DMS79 (cell line): Measurements from ENCODE around the gene FBXL7.

Experiments used
- DNase-seq: peaks from one replicate; lab custom pipeline; 2025; lab: John Stamatoyannopoulos, UW

FBXL7 gene

DNA sequence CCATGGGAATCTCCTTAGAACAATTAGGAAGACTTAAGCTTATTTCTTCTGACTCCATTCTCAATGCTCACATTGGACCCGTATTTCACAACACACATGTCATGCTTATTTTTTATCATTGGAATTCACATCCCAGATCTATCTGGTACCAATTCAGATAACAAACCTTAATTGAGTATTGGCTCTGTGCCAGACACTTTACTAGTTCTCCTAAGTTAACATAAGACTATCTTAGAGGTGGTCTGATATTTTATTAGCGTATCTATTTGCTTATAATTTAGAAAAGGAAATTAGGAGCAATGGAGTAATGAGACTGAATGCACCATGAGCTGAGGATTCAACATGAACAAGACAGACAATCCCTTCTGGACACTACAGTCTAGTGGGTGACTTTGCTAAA is 45.1 kb downstream of the FBXL7 start:
- no peak for DNase-seq

DNA sequence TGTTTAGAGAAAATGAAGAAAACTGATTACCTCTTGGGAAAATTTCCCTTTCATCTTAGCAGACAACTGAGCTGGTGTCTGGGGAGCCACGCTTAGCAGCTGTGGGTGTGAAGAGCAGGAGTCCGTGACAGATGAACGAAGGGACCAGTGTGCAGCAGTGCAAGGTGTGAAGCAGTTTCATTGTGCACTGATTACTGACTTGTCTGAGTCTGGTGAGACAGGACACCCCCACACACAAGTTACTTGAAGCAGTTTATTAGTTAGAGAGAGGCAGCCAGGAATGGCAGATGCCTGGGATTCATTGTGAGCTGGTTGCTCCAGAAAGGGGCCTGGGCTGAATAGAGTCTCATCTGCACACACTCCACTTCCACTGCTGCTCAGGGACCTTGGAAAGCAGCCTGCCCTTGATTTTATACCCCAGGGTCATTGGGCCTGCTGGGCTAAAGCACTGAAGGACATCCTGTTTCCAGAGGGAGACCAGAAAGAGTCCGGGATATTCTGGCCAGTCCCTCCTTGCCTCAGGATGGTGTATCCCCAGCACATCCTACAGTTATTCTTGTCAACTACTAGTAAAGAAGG is 47.4 kb downstream of the FBXL7 start:
- DNase-seq, result no peak

DNA sequence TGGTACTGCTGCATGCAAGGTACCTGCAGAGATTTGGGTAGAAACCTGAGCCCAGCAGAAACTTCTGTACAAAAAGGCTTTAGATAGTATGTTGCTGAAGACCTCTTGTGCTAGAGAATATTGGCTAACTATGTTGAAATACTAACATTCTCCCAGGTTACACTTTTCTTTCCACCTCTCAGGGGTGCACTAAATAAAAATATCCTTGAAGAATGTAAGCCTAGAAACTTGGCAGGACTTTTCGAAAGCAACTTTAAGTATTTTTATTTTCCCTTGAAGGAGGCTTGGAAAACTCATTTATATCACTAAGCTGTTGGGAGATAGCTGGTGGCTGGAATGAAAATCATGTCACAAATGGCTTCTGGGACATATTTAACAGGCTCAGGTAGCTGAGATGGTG is 50.0 kb downstream of the FBXL7 start:
- no peak for DNase-seq

DNA sequence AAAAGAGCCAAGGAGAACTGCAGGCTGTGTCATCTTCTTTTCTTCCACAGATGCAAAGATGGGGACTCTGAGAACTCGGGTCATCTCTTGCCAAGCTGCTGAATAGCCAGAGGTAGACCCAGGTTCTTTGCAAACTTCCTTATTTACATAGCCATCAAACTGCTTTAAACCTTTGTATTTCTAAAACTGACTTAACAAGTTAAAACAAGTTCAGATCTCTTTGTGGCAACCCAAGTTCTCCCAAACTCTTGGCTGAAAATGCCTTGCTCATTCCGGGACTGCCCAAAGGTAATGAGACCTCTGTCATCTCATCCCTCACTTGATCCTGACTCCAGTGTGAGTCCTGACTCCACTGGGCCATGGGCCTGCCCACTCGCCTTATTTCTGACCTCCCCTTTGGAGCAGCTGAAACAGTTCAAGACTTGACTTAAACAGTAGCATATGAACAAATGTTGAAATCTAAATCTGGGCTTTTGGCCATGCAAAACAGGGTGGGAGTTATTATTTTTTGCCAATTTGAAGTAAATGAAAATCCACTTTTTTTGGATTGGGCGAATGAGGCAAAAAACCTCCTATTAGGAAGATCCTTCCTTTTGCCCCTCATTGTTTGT is 50.6 kb downstream of the FBXL7 start:
- no peak for DNase-seq

DNA sequence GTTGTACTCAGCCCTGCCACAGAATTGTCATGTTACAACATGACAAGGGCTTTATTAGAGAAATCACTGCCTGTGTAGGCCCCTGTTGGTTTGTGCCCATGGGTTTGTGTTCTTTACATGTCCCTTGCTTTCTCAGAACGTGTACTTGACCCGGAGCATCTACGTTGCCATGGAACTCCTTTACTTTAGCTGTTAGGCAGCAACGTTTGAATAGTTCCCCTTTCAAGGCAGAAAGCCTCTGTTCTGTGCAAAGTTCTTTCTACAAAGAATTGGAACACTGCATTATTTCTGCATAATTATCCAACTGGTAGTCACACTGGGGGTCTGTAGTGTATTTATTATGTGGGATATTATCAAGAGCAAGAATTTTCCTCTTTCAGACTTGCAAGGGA is 51.1 kb downstream of the FBXL7 start:
- no peak for DNase-seq

DNA sequence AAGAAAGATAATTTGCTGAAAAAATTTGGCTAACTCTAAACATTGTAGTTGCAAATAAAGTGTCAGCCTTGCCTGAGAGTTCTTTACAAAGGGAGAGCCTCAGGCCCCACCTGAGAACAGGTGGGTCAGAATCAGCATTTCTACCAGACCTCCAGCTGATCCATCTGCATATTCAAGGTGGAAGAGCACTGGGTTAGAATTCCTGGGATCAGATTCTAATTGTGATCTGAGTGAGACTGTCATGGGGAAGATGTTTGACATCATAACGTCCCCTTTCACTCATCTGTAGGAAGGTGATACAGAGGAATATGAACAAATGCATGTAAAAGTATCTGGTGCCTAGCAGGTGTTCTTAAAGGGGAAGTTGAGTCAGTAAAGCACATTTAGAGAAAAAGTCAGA is 54.6 kb downstream of the FBXL7 start:
- no peak for DNase-seq

DNA sequence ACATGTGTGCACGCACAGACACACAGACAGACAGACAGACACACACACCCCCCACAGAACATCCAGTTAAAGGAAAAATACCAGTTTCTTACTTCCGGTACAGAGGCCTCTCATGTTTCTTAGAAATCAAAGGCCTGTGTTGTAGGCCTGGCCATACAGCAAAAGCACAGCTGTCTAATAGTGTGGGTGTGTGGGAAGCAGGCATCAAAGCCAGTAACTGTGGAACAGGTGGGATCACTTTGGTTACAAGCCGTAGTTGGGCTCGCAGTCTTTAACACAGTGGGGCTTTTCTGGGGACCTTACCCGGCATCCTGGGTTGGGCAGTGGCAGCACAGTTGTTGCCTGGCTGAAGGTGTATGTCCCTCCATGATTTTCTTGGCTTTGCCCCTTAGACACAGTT is 55.2 kb downstream of the FBXL7 start:
- DNase-seq, result no peak

DNA sequence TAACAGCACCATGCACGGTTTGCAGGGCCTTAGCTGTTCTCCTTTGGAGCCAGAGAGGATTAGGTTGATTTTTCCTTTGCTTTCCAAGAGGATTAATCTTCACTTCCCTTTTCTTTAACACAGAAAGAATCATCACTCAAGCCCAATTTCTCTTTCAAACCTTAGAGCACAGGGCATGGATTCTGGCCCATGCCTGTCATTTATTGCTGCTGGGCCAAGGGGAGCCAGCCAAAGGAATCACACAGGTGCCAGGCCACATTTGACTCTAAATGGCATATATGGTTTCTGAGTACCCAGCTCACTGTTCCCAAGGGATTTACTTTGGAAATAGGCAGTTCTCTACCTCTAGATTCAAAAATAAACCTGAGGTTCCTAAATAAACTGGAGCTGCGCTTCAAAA is 58.3 kb downstream of the FBXL7 start:
- DNase-seq, result no peak

DNA sequence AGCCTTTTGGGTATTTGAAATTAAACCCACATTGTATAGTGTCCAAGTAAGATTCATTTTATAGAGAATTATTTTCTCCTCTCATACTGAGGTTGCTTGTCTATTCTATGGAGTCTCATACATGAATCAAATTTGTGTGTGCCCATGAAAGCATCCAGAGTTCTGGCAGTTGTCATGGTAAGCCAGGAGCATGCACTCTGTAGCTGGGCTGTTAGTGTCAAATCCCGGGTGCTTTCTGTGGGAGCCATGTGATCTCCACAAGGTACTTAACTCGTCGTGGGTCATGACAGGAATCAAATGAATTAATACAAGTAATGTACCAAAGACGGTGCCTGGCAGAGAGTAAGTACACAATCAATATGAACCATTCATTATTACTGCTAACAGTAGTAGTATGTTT is 58.7 kb downstream of the FBXL7 start:
- no peak for DNase-seq

DNA sequence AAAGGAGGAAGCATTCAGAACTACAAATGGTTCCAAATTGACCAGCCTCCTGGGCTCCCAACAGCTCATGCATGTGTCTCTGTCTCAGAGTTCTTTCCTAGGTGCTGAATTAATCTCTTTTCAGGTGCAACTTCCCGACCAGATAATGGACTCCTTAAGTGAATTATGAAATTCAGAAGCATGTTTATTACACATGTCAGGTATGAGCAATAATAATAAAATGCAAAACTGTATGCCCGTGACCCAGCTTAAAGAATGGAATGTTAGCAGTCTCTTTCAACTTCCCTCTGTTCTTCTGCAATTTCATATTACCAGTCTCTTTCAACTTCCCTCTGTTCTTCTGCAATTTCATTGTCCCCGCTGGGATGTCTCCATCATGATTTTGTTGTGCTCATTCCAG is 60.4 kb downstream of the FBXL7 start:
- no peak for DNase-seq

DNA sequence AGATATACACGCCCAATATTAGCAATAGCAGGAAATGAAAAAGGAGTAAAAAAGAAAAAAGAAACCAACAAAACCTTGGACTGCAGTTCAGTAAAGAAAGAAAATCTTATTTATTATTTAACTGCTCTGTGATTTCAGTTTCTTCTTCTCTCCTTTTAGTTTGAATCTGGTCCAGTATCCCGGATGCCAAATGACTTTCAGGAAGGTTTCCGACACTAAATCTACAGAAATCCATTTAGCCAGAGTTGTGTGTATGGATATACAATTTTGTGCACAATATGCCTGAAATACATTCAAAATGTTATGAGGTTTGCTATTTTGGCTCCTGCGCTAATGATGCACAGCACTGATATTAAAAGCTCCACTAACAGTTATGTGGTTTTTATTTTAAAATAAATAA is 64.5 kb downstream of the FBXL7 start:
- DNase-seq, result no peak

DNA sequence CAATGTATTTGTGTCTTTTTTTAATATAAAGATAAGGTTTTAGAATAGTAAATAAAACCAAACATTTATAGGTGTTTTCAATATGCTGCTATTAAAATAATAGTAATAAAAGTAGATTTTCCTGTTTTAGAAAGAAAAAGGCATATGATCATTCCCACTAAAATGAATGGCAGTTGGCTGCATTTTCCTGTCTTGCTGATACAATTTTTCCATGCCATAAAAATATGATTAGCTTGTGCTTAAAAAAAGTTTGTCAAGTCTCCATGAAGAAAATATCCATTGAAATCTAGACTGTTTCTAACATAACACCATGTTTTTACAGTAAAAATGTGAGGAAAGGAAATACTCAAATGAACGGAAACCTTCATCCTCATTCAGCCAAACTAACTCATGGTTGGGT is 65.0 kb downstream of the FBXL7 start:
- DNase-seq, result no peak

DNA sequence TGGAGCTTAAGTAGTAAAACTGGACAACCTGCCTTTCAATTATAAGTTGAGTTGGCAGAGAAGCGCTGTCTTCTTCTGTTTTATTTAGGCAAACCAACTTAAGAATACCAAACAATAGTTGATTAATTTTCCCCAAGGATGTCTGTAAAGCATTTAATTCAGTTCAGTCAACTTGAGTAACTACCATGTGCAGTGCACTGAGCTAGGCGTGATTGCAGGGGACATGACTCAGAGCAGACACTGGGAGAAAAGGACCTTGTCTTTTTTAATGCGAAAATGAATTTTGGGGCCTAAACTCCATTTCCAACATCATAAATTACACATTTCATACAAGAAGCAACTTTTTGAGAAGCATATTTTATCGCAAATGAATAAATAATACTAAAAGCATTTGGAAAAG is 66.3 kb downstream of the FBXL7 start:
- no peak for DNase-seq

DNA sequence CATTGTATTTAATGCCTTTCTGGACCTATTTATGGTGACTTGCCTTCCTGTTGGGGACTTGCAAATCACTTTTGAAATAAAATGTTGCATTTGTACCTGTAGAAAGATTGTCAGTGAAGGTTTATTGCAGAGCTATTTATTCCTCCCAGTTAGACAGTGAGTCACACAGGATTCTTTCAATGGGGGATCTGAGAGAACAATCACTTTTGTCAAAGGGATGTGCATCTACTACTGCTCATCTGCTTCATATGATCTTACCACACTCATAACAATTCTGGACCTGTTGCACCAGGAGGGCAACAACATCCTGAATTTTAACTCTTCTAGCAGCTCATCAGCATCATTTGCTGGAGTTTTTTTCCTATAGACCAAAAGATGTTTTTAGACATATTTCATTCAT is 66.8 kb downstream of the FBXL7 start:
- DNase-seq, result no peak

DNA sequence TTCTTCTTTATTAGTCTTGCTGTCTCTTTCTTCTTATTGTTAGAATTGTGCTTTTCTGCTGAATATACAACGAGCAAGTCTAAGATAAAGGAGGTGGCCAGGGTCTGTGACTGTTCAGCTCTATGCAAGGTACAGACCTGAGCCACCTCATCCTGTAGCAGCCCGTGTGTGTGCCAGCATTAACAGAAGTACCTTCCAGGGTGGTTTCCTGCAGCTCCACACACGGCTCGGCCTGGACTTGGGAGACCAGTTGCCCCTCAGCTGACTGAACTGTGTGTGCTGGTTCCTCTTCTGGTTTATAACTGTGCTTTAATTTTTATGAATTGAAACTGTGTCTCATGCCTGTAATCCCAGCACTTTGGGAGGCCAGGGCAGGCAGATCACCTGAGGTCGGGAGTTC is 70.5 kb downstream of the FBXL7 start:
- no peak for DNase-seq

DNA sequence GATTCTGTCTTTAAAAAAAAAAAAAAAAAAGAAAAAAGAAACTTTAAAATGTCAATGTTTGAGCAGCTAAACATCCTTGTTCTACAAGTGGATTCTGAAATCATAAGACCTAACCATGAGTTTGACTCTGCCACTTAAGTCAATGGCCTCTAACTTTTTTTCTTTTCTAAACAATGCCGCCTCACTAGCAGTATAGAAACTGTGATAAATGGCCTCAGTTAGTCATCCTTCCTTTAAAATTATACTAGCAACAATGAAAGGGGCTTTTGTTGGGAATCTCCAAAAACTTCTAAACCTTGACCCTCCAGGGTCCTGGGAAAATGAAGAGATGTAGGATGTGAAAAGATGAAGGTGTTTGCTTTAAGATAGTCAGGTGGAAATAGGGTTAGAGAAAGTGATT is 71.1 kb downstream of the FBXL7 start:
- DNase-seq, result no peak

DNA sequence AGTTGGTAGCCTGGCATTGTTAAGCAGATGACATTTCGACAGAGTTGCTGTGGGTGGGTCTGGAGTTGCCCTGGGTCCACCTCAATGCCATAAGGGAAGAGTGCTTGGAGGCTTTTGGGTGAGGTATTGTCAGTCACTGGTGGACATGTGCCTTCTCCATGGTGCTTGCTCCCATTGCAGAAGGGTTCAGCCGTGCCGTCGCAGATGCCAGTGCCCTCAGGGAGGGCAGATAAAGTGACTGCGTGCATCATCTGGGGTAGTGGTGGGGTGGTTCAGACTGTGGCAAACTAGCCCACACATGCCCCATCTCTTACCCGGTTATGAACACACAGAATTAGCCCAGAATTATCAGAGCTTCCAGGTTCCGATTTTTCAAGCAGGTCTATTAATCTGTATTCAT is 71.6 kb downstream of the FBXL7 start:
- DNase-seq, result no peak

DNA sequence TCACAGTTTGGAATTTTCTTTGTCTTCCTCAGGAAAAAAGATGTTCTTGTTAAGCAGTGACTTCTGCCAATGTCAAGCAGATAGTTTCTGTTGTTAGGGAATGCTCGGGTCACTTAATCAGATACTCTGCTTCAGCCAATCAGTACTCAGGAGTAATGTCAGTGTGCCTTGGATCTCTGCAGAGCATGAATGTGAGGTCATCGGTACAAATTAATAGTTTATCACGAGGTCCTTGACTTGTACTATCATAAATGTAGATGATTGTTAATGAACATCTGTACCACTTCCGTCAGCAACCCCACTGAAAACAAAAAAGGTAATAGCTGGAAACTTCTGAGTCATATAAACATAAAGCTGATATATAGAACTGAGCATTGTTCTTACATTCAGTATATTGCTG is 73.6 kb downstream of the FBXL7 start:
- no peak for DNase-seq

DNA sequence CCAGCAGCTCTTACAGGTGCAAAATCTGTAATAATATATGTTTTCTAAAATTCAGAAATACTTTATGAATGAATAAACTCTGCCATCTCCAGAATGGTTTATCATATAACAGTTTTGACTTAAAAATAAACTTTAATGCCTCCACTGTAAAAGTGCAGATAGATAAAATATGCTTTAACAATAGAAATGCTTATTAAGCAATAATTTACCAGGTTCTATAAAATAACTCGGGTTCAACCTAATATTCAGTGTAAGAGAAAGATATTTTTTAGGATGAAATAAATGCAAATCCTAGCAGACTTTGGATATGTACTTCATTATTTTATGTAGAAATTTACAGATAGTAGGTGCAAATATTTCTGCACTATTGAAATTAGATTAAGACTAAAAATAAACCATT is 74.1 kb downstream of the FBXL7 start:
- no peak for DNase-seq

DNA sequence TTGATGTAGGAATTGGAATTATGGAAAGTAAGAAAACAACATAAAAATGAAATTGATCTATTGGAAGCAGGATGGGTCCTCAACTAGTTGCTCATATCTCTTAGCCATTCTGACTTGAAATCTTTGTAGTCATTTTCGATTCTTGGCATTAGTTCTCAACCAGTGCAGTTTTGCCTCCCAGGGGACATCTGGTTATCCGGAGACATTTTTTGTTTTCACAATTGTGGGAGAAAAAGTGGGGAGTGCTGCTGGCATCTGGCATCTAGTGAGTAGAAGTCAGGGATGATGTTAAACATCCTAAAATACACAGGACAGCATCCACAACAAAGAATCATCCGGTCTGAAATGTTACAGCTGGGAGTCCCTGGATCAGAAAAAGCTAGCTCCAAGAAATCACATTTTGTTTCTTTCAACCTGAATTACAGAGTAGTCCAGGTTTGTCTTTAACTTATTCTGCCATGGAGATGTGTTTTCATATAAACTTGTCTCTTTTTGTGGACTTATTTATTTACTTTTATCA is 74.9 kb downstream of the FBXL7 start:
- no peak for DNase-seq

DNA sequence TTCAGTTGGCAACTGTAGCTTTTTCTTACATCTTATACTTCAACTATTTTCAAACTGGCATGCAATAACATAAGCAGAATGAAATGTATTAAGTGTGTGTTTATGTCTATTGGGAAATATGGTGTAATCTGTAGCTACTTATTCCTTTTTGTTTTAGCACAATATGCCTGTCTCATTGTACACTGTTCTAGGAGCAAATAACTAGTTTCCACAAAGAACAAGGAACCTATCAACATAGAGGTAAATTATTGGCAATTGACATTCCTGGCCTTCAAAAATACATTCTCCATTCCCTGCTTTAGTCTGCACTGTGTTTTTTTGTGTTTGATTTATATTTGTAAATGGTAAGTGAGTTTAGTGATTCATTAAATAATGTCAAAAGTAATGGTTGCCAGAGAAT is 75.7 kb downstream of the FBXL7 start:
- no peak for DNase-seq

DNA sequence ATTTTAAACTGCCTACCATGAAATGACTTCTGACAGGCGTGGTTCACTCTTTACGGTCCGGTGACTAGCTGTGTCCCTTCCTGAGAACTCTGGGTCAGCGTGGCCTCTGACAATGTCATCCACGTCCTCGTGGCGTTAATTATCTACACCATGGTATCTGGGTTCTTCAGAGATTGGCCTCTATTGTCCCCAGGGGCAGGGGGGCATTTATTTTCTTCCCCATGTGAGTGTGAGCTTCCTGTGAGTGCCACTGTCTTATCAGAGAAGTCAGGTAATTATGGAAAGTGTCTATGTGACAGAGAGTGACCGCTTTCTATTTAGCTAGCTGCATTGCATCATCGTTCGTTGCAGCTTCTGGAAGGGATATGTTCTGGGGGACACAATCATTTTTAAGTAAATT is 77.2 kb downstream of the FBXL7 start:
- no peak for DNase-seq

DNA sequence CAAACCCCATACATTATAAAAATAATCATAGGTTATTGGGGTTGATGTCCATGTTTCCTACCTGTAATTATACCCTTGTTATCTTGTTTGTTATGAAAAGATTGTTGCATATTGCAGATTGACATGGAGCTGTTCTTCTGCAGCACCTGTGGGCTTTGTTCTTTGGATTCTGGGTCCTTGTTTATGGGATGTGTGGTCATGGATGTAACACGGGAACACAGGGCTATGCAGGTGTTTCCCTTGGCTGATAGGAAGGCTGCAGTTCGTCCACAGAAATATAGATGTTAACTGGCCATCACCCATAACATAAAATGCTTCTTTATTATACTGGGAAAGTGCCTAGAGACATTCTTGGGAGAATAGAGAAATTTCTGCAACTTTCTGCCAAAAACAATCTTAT is 77.9 kb downstream of the FBXL7 start:
- DNase-seq, result no peak

DNA sequence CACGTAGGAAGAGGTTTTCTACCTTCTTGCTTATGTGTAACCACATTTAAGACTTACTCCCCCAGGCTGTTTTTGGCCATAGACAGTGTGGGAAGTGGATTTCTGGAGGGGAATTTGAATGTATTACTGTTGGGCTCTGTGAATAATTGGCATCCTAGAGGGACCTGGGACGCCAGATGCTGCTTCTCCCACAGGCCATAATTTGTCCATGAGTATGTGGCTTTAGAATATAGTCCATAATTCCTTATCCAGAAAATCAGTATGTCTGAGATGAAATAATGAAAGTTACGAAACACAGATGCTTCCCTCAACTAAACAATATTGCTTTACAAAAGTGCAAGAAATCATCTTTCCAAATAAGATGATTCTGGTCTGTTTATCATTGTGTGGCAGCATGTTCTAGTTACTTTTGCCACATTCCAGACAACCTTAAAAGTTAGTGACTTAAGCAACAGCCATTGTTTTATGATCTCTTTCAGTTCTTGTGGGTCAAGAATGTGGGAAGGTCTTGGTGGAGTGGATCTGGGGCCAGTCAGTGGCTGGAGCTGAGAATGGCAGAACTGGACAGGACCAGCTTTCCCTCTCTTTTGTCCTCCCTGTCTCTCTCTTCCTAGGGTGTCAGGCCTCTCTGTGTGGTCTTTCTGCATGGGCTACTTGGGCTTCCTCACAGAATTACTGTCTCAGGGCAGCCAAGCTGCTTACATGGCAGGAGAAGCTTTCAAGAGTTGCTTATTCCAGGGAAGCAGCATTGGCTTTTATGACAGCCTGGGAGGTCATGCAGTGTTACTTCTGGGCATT is 79.4 kb downstream of the FBXL7 start:
- no peak for DNase-seq
